Measurements from ENCODE around the gene EN1. TPM values are rescaled to one million over a fixed set of nuclear protein-coding genes. Genes with fewer than 3 reads are reported as not detected.

EN1 gene
- total RNA-seq, 1 donor from 2014 or later: not detected

DNA sequence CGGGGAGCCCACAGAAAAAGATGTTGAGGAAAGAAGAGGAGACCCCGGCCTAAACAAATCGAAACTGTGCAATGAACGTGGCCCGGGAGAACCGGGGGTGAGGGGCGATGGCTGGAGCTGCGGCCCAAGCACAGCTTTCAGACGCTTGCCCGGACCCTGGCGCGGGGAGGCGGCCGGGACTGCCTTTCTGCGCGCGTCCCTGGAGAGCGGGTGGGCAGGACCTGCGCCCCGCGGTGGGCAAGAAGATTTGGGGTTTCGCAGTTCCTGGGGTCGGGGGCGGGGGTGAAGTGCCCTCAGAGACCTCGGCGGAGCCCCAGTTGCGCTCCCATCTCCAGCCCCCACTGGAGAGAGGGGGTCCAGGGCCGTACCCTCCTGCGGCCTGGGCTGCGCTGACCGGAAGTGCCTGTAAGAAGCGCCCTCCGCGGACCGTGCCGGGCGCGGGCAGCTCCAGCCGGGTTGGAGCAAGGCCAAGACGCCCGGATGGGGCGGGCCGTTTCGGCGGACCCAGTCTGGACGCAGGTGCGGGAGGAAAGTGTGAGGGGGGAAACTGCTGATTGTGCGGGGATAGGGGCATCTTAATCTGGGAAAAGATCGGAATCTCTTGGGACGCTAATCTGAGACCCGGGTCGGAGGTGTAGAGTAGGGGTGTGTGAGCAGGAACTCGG lies 11.6 kb downstream of the EN1 start:
- no peak for DNase-seq (ENCODE audit: low read depth)
- TF ChIP-seq, protein P1, sequence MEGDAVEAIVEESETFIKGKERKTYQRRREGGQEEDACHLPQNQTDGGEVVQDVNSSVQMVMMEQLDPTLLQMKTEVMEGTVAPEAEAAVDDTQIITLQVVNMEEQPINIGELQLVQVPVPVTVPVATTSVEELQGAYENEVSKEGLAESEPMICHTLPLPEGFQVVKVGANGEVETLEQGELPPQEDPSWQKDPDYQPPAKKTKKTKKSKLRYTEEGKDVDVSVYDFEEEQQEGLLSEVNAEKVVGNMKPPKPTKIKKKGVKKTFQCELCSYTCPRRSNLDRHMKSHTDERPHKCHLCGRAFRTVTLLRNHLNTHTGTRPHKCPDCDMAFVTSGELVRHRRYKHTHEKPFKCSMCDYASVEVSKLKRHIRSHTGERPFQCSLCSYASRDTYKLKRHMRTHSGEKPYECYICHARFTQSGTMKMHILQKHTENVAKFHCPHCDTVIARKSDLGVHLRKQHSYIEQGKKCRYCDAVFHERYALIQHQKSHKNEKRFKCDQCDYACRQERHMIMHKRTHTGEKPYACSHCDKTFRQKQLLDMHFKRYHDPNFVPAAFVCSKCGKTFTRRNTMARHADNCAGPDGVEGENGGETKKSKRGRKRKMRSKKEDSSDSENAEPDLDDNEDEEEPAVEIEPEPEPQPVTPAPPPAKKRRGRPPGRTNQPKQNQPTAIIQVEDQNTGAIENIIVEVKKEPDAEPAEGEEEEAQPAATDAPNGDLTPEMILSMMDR (conservative IDR thresholded peaks at IDR 0.05; ENCODE audit: low read depth, low read length): no peak
- H3K4me3 ChIP-seq (ENCODE audit: low read depth, low read length): peak overlapping the region; percentile 42

GRCh38 chr2:118834901-118835745 lies 12.3 kb downstream of the EN1 start:
- peak overlapping the region; percentile 42 for H3K4me3 ChIP-seq (ENCODE audit: low read depth, low read length)
- TF ChIP-seq, protein P1 (conservative IDR thresholded peaks at IDR 0.05; ENCODE audit: low read depth, low read length): no peak
- DNase-seq (ENCODE audit: low read depth): no peak

DNA sequence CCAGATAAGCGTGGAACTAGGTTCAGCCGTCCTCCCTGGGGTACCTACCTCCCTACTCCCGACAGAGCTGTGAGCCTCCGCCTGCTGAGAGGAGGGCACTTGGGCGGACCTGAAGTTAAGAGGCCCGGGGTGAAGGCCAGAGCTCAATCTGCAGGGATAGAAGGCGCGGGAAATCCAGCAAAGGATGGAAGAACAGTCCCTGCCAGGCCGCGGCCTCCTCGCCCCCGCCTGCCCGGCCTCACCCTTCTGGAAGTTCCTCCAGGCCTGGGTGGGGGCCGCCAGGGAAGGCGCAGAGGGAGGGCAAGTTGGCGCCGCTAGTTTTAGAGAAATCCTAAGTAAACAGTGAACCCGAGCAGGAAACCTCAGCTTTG lies 13.0 kb downstream of the EN1 start:
- H3K4me3 ChIP-seq (ENCODE audit: low read depth, low read length): no peak overlapping the region
- TF ChIP-seq, protein P1 (conservative IDR thresholded peaks at IDR 0.05; ENCODE audit: low read depth, low read length): no peak
- no peak for DNase-seq (ENCODE audit: low read depth)

DNA sequence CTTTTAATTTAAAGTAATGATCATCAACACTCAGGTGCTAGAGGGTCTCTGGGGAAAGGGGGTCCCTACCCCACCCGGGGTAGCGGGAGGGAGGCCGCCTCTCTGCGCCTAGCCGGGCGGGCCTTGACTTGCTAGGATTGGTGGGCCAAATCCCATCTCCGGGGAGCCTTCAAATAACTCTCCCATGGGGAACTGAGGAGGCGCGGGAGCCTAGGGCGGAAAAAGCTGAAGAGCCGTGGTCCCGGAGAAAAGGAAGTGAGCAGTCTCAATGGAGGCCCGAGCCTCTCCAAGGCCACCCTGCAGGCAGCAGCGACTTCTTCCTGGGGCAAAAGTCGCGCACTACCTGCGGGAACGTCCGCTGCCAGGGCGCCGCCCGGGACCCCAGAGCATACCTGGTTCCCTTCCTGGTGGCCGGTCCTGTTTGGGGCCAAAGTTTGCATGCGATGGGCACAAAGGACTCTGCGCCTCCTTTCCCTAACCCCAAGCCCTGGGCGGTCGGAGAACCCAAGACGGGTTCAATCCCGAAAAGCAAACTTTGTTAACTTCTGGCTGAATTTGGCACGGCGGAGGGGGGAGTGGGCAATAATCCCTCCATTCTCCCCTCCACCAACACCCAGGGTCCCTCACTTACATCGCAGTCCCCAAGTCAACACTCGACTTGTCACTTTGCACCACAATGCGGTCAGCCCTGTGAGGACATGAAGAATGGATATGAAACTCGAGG lies 13.6 kb downstream of the EN1 start:
- DNase-seq (ENCODE audit: low read depth): no peak
- TF ChIP-seq, protein P1 (conservative IDR thresholded peaks at IDR 0.05; ENCODE audit: low read depth, low read length): no peak
- no peak overlapping the region for H3K4me3 ChIP-seq (ENCODE audit: low read depth, low read length)

- no peak overlapping the region for H3K4me3 ChIP-seq (ENCODE audit: low read depth, low read length)
- TF ChIP-seq, protein P1 (conservative IDR thresholded peaks at IDR 0.05; ENCODE audit: low read depth, low read length): no peak
- DNase-seq (ENCODE audit: low read depth): no peak
Observed at GRCh38 chr2:118832791-118833715, 14.4 kb downstream of the EN1 start.

GRCh38 chr2:118832071-118832790 lies 15.2 kb downstream of the EN1 start:
- TF ChIP-seq, protein P1 (conservative IDR thresholded peaks at IDR 0.05; ENCODE audit: low read depth, low read length): no peak
- H3K4me3 ChIP-seq (ENCODE audit: low read depth, low read length): no peak overlapping the region
- DNase-seq (ENCODE audit: low read depth): no peak
